ENCODE results near the gene TNS1. TPM values are rescaled to one million over a fixed set of nuclear protein-coding genes. Genes with fewer than 3 reads are reported as not detected.

TNS1 gene
- total and polyA plus RNA-seq, 10 of the 15 experiments (the other 5 are each of a cell fraction or from before 2014, with no cell fraction given) = 0.05 to 0.44 TPM; not detected in 8

DNA sequence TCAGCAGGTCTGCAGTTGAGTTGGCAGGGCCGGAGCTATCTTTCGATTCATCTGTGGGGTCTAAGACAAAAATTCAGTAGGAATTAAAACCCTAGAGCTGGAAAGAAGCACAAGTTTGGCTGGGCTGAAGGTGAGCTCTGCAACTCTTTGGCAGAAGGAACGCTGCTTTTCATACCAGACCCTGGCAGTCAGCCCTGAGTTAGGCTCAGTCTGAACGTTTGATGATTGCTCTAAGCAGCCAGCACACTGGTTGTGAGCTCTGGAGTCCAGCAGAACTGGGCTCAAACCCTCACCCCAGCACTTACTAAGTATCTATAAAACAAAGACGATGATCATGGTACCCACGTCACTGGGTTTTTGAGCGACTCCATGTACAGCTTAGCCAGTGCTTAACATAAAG, 192.5 kb downstream of the TNS1 start:
- no peak overlapping the region for H3K4me3 ChIP-seq
- ChIA-PET RAD21 (ENCODE audit: unreplicated experiment) (no interaction called here), POLR2A (no interaction called here), CTCF (interaction anchor here (1.0 to 1.1 kb wide), 2 partner anchors 11 to 21 kb away, joined by 4 read pairs; no protein-coding TSS in a partner anchor), SMC1A (ENCODE audit: uncharacterized antibody, unreplicated experiment) (no interaction called here)
- WGBS (ENCODE audit: insufficient coverage, insufficient replicate concordance, low lambda C conversion rate, missing lambda C conversion rate) = 19% methylated on average over 7 of the region's 7 CpGs
- DNase-seq (ENCODE audit: low read depth, low spot score) (no peak), ATAC-seq (no peak), FAIRE-seq (no peak)
- no peaks in the 10 kb centered on the region for H3K9me3 ChIP-seq (replicated peaks; ENCODE audit: control insufficient read depth, insufficient read depth, low read length)
- H3K4me2 ChIP-seq (ENCODE audit: control insufficient read depth, insufficient read depth) = no peak overlapping the region
- no peaks in the 10 kb centered on the region for H3K4me1 ChIP-seq (ENCODE audit: control insufficient read depth, insufficient read depth, low read length)
- H3K9ac ChIP-seq (ENCODE audit: control insufficient read depth, insufficient read depth, low read length) = no peak overlapping the region
- no peaks in the 10 kb centered on the region for H3K79me2 ChIP-seq (ENCODE audit: control insufficient read depth, insufficient read depth, low read length)
- intact Hi-C loops (cut with micrococcal nuclease; ENCODE audit: unreplicated experiment) (no loop called here), in situ Hi-C loops (cut with MboI) (no loop called here)
- H3K27ac ChIP-seq (ENCODE audit: control insufficient read depth, insufficient read depth) = no peak overlapping the region
- H4K20me1 ChIP-seq (ENCODE audit: control insufficient read depth, insufficient read depth) = no peaks in the 10 kb centered on the region
- peaks cover 0 to 2% of the 10 kb centered on the region in 2 experiments; a peak in 1 of 4 replicates for H3K27me3 ChIP-seq (replicated peaks in 1 of 2; ENCODE audit: control insufficient read depth in 2 of 2, insufficient read depth in 2 of 2, low read length in 1 of 2)
- BruUV-seq (replicated peaks) = no TSS peak
- no peak overlapping the region for H2AFZ ChIP-seq (ENCODE audit: control insufficient read depth, low read depth, low read length)
- no peaks in the 10 kb centered on the region for H3K36me3 ChIP-seq (ENCODE audit: control insufficient read depth in 2 of 2, insufficient read depth in 2 of 2, low read length in 1 of 2)
- TF ChIP-seq, protein P1, sequence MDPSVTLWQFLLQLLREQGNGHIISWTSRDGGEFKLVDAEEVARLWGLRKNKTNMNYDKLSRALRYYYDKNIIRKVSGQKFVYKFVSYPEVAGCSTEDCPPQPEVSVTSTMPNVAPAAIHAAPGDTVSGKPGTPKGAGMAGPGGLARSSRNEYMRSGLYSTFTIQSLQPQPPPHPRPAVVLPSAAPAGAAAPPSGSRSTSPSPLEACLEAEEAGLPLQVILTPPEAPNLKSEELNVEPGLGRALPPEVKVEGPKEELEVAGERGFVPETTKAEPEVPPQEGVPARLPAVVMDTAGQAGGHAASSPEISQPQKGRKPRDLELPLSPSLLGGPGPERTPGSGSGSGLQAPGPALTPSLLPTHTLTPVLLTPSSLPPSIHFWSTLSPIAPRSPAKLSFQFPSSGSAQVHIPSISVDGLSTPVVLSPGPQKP (IDR thresholded peaks at IDR 0.05; ENCODE audit: low read depth, low read length) = no peak
- TF ChIP-seq SREBF2 (IDR thresholded peaks at IDR 0.05; ENCODE audit: low read length) = no peak
- TF ChIP-seq CREM (IDR thresholded peaks at IDR 0.05; ENCODE audit: low read depth) = no peak
- TF ChIP-seq, protein P2, sequence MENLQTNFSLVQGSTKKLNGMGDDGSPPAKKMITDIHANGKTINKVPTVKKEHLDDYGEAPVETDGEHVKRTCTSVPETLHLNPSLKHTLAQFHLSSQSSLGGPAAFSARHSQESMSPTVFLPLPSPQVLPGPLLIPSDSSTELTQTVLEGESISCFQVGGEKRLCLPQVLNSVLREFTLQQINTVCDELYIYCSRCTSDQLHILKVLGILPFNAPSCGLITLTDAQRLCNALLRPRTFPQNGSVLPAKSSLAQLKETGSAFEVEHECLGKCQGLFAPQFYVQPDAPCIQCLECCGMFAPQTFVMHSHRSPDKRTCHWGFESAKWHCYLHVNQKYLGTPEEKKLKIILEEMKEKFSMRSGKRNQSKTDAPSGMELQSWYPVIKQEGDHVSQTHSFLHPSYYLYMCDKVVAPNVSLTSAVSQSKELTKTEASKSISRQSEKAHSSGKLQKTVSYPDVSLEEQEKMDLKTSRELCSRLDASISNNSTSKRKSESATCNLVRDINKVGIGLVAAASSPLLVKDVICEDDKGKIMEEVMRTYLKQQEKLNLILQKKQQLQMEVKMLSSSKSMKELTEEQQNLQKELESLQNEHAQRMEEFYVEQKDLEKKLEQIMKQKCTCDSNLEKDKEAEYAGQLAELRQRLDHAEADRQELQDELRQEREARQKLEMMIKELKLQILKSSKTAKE (IDR thresholded peaks at IDR 0.05; ENCODE audit: low read depth, poor library complexity, severe bottlenecking) = no peak
- no peak for TF ChIP-seq ZNF274 (IDR thresholded peaks at IDR 0.05; ENCODE audit: insufficient read depth, insufficient read length)
- no peak for TF ChIP-seq ETV6 (conservative IDR thresholded peaks at IDR 0.05 in 1 of 2, IDR thresholded peaks at IDR 0.05 in 1 of 2; ENCODE audit: borderline replicate concordance in 1 of 2, low read depth in 1 of 2)
- no peak for TF ChIP-seq NR2C2 (IDR thresholded peaks at IDR 0.05; ENCODE audit: borderline replicate concordance, control insufficient read depth, insufficient read length, low read depth)
- TF ChIP-seq, protein P3, sequence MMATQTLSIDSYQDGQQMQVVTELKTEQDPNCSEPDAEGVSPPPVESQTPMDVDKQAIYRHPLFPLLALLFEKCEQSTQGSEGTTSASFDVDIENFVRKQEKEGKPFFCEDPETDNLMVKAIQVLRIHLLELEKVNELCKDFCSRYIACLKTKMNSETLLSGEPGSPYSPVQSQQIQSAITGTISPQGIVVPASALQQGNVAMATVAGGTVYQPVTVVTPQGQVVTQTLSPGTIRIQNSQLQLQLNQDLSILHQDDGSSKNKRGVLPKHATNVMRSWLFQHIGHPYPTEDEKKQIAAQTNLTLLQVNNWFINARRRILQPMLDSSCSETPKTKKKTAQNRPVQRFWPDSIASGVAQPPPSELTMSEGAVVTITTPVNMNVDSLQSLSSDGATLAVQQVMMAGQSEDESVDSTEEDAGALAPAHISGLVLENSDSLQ (IDR thresholded peaks at IDR 0.05) = no peak
- TF ChIP-seq, protein P4, sequence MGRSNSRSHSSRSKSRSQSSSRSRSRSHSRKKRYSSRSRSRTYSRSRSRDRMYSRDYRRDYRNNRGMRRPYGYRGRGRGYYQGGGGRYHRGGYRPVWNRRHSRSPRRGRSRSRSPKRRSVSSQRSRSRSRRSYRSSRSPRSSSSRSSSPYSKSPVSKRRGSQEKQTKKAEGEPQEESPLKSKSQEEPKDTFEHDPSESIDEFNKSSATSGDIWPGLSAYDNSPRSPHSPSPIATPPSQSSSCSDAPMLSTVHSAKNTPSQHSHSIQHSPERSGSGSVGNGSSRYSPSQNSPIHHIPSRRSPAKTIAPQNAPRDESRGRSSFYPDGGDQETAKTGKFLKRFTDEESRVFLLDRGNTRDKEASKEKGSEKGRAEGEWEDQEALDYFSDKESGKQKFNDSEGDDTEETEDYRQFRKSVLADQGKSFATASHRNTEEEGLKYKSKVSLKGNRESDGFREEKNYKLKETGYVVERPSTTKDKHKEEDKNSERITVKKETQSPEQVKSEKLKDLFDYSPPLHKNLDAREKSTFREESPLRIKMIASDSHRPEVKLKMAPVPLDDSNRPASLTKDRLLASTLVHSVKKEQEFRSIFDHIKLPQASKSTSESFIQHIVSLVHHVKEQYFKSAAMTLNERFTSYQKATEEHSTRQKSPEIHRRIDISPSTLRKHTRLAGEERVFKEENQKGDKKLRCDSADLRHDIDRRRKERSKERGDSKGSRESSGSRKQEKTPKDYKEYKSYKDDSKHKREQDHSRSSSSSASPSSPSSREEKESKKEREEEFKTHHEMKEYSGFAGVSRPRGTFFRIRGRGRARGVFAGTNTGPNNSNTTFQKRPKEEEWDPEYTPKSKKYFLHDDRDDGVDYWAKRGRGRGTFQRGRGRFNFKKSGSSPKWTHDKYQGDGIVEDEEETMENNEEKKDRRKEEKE (IDR thresholded peaks at IDR 0.05) = no peak
- no peak for TF ChIP-seq YY1 (IDR thresholded peaks at IDR 0.05; ENCODE audit: low read depth, low read length)
- no peak for TF ChIP-seq SIX5 (IDR thresholded peaks at IDR 0.05; ENCODE audit: low read depth, low read length, severe bottlenecking)
- TF ChIP-seq CBFB (IDR thresholded peaks at IDR 0.05; ENCODE audit: low read depth) = no peak
- TF ChIP-seq, protein P5, sequence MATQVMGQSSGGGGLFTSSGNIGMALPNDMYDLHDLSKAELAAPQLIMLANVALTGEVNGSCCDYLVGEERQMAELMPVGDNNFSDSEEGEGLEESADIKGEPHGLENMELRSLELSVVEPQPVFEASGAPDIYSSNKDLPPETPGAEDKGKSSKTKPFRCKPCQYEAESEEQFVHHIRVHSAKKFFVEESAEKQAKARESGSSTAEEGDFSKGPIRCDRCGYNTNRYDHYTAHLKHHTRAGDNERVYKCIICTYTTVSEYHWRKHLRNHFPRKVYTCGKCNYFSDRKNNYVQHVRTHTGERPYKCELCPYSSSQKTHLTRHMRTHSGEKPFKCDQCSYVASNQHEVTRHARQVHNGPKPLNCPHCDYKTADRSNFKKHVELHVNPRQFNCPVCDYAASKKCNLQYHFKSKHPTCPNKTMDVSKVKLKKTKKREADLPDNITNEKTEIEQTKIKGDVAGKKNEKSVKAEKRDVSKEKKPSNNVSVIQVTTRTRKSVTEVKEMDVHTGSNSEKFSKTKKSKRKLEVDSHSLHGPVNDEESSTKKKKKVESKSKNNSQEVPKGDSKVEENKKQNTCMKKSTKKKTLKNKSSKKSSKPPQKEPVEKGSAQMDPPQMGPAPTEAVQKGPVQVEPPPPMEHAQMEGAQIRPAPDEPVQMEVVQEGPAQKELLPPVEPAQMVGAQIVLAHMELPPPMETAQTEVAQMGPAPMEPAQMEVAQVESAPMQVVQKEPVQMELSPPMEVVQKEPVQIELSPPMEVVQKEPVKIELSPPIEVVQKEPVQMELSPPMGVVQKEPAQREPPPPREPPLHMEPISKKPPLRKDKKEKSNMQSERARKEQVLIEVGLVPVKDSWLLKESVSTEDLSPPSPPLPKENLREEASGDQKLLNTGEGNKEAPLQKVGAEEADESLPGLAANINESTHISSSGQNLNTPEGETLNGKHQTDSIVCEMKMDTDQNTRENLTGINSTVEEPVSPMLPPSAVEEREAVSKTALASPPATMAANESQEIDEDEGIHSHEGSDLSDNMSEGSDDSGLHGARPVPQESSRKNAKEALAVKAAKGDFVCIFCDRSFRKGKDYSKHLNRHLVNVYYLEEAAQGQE (IDR thresholded peaks at IDR 0.05; ENCODE audit: low read depth, low read length) = no peak
- no peak for TF ChIP-seq JUNB (IDR thresholded peaks at IDR 0.05)
